Measurements from ENCODE around the gene SEC11A.

- TF ChIP-seq, protein P1, sequence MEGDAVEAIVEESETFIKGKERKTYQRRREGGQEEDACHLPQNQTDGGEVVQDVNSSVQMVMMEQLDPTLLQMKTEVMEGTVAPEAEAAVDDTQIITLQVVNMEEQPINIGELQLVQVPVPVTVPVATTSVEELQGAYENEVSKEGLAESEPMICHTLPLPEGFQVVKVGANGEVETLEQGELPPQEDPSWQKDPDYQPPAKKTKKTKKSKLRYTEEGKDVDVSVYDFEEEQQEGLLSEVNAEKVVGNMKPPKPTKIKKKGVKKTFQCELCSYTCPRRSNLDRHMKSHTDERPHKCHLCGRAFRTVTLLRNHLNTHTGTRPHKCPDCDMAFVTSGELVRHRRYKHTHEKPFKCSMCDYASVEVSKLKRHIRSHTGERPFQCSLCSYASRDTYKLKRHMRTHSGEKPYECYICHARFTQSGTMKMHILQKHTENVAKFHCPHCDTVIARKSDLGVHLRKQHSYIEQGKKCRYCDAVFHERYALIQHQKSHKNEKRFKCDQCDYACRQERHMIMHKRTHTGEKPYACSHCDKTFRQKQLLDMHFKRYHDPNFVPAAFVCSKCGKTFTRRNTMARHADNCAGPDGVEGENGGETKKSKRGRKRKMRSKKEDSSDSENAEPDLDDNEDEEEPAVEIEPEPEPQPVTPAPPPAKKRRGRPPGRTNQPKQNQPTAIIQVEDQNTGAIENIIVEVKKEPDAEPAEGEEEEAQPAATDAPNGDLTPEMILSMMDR (conservative IDR thresholded peaks at IDR 0.05) = no peak
- TF ChIP-seq ZFX (IDR thresholded peaks at IDR 0.05) = no peak
Observed at GRCh38 chr15:84647726-84648125, 68.2 kb downstream of the SEC11A start.

Measured in C4-2B (cell line).